Measurements from ENCODE around the gene PIGR.

PIGR gene

DNA sequence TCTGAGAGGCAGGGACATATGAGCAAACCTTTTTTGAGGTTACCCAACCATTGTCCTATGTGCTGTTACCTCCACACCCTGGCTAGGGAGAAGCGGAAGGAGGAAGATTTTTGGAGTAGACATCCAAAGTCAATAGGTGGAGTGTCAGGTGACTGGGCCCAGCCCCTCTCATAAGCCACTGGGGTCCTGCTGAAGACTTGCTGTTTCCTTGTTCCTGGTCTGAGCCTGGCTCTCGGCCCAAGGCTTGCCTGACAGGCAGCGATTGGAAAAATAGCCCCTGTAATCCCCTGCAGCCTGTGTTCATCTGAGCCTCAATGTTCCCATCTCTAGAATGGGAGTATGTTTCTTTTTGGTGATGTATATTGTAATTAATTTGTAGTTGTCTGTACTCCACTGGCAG, 6.9 kb upstream of the PIGR start:
- ATAC-seq, result no peak
- no peak for TF ChIP-seq TOX (CRISPR knock-in tag; IDR thresholded peaks at IDR 0.05; ENCODE audit: borderline replicate concordance)
- no peak for TF ChIP-seq ZFP3 (CRISPR knock-in tag; IDR thresholded peaks at IDR 0.05)
- no peak for TF ChIP-seq ZNF8 (CRISPR knock-in tag; IDR thresholded peaks at IDR 0.05)
- no peak for TF ChIP-seq OSR1 (CRISPR knock-in tag; IDR thresholded peaks at IDR 0.05)
- TF ChIP-seq, protein P1, sequence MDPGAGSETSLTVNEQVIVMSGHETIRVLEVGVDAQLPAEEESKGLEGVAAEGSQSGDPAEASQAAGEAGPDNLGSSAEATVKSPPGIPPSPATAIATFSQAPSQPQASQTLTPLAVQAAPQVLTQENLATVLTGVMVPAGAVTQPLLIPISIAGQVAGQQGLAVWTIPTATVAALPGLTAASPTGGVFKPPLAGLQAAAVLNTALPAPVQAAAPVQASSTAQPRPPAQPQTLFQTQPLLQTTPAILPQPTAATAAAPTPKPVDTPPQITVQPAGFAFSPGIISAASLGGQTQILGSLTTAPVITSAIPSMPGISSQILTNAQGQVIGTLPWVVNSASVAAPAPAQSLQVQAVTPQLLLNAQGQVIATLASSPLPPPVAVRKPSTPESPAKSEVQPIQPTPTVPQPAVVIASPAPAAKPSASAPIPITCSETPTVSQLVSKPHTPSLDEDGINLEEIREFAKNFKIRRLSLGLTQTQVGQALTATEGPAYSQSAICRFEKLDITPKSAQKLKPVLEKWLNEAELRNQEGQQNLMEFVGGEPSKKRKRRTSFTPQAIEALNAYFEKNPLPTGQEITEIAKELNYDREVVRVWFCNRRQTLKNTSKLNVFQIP (CRISPR knock-in tag; IDR thresholded peaks at IDR 0.05; ENCODE audit: borderline replicate concordance, low read depth), result no peak
- TF ChIP-seq TCF4 (CRISPR knock-in tag; IDR thresholded peaks at IDR 0.05; ENCODE audit: borderline replicate concordance), result no peak
- TF ChIP-seq, protein P2, sequence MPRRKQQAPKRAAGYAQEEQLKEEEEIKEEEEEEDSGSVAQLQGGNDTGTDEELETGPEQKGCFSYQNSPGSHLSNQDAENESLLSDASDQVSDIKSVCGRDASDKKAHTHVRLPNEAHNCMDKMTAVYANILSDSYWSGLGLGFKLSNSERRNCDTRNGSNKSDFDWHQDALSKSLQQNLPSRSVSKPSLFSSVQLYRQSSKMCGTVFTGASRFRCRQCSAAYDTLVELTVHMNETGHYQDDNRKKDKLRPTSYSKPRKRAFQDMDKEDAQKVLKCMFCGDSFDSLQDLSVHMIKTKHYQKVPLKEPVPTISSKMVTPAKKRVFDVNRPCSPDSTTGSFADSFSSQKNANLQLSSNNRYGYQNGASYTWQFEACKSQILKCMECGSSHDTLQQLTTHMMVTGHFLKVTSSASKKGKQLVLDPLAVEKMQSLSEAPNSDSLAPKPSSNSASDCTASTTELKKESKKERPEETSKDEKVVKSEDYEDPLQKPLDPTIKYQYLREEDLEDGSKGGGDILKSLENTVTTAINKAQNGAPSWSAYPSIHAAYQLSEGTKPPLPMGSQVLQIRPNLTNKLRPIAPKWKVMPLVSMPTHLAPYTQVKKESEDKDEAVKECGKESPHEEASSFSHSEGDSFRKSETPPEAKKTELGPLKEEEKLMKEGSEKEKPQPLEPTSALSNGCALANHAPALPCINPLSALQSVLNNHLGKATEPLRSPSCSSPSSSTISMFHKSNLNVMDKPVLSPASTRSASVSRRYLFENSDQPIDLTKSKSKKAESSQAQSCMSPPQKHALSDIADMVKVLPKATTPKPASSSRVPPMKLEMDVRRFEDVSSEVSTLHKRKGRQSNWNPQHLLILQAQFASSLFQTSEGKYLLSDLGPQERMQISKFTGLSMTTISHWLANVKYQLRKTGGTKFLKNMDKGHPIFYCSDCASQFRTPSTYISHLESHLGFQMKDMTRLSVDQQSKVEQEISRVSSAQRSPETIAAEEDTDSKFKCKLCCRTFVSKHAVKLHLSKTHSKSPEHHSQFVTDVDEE (CRISPR knock-in tag; IDR thresholded peaks at IDR 0.05), result no peak
- TF ChIP-seq ISL1 (CRISPR knock-in tag; IDR thresholded peaks at IDR 0.05), result no peak
- no peak for TF ChIP-seq ZFP30 (CRISPR knock-in tag; IDR thresholded peaks at IDR 0.05)
- no peak for TF ChIP-seq CSDC2 (CRISPR knock-in tag; IDR thresholded peaks at IDR 0.05)
- TF ChIP-seq, protein P3, sequence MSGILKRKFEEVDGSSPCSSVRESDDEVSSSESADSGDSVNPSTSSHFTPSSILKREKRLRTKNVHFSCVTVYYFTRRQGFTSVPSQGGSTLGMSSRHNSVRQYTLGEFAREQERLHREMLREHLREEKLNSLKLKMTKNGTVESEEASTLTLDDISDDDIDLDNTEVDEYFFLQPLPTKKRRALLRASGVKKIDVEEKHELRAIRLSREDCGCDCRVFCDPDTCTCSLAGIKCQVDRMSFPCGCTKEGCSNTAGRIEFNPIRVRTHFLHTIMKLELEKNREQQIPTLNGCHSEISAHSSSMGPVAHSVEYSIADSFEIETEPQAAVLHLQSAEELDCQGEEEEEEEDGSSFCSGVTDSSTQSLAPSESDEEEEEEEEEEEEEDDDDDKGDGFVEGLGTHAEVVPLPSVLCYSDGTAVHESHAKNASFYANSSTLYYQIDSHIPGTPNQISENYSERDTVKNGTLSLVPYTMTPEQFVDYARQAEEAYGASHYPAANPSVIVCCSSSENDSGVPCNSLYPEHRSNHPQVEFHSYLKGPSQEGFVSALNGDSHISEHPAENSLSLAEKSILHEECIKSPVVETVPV (CRISPR knock-in tag; IDR thresholded peaks at IDR 0.05), result no peak
- no peak for TF ChIP-seq ESRRG (CRISPR knock-in tag; IDR thresholded peaks at IDR 0.05)

DNA sequence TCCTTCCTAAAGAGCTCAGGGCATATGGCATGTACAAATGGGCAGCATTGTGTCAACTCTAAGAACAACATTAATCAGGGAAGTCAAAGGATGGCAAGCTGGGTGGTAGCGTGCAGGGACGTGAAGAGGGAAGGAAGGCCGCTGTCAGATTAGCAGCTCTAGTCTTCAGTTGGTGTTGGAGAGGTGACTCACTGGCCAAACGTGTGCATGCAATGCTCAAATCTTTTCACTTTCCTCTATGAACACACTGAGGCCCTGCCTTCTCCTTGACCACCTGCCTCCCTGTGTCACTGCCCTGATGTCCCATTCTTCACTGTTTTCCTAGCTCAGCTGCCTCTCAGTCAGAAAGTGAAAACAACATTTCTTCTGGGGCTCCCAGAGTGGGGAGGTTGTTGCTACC, 5.9 kb upstream of the PIGR start:
- TF ChIP-seq, protein P4, sequence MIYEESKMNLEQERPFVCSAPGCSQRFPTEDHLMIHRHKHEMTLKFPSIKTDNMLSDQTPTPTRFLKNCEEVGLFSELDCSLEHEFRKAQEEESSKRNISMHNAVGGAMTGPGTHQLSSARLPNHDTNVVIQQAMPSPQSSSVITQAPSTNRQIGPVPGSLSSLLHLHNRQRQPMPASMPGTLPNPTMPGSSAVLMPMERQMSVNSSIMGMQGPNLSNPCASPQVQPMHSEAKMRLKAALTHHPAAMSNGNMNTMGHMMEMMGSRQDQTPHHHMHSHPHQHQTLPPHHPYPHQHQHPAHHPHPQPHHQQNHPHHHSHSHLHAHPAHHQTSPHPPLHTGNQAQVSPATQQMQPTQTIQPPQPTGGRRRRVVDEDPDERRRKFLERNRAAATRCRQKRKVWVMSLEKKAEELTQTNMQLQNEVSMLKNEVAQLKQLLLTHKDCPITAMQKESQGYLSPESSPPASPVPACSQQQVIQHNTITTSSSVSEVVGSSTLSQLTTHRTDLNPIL (CRISPR knock-in tag; IDR thresholded peaks at IDR 0.05; ENCODE audit: low read depth), result no peak
- TF ChIP-seq PPARA (CRISPR knock-in tag; IDR thresholded peaks at IDR 0.05; ENCODE audit: borderline replicate concordance), result no peak
- TF ChIP-seq GLIS3 (CRISPR knock-in tag; IDR thresholded peaks at IDR 0.05), result no peak
- TF ChIP-seq TCF4 (CRISPR knock-in tag; IDR thresholded peaks at IDR 0.05; ENCODE audit: borderline replicate concordance), result no peak
- no peak for TF ChIP-seq ZNF70 (CRISPR knock-in tag; IDR thresholded peaks at IDR 0.05)
- no peak for ATAC-seq

DNA sequence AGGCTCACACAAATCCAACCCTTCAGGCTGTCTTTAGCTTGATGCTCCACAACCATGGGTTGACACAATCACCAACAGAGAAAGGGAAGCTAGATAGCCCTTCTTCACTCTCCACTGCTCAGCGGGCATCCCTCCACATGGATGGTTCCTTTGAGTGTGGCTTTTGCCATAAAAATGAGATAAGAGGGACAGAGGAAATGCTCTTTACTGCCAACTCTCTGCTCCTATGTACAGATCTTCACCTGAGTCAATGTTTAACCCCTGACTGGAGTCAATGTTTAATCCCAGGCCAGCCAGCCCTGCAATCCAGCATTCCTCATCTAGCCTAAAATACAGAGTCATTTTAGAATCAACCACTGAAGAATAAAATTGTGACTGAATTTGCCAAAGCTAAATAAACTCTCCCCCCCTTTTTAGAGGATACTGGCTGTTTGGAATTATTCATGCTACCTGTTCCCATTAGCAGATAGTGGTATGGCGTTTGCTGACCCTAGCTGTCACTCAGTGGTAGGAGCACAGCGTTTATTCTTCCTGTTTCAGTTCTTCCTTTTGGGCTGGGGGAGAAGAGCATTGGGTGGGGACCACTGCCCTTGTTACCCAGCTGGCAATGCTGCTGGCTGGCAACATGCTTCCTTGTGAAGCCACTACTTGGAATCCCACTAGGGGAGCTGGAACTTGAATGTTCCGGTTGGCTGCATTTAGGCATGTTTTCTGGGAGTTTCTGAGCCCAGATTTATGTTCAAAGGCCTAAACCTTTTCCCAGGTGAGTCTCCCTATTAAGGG, 5.2 kb upstream of the PIGR start:
- ATAC-seq, result no peak
- TF ChIP-seq, protein P1 (CRISPR knock-in tag; IDR thresholded peaks at IDR 0.05; ENCODE audit: borderline replicate concordance, low read depth), result no peak
- TF ChIP-seq, protein P5, sequence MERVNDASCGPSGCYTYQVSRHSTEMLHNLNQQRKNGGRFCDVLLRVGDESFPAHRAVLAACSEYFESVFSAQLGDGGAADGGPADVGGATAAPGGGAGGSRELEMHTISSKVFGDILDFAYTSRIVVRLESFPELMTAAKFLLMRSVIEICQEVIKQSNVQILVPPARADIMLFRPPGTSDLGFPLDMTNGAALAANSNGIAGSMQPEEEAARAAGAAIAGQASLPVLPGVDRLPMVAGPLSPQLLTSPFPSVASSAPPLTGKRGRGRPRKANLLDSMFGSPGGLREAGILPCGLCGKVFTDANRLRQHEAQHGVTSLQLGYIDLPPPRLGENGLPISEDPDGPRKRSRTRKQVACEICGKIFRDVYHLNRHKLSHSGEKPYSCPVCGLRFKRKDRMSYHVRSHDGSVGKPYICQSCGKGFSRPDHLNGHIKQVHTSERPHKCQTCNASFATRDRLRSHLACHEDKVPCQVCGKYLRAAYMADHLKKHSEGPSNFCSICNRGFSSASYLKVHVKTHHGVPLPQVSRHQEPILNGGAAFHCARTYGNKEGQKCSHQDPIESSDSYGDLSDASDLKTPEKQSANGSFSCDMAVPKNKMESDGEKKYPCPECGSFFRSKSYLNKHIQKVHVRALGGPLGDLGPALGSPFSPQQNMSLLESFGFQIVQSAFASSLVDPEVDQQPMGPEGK (CRISPR knock-in tag; IDR thresholded peaks at IDR 0.05; ENCODE audit: borderline replicate concordance), result no peak
- TF ChIP-seq, protein P4 (CRISPR knock-in tag; IDR thresholded peaks at IDR 0.05; ENCODE audit: low read depth), result no peak
- TF ChIP-seq SNAI2 (CRISPR knock-in tag; IDR thresholded peaks at IDR 0.05) (no peak), ZNF70 (CRISPR knock-in tag; IDR thresholded peaks at IDR 0.05) (no peak), ZC3H10 (CRISPR knock-in tag; IDR thresholded peaks at IDR 0.05) (no peak), RARB (CRISPR knock-in tag; IDR thresholded peaks at IDR 0.05) (no peak), CSDC2 (CRISPR knock-in tag; IDR thresholded peaks at IDR 0.05) (no peak), ESRRG (CRISPR knock-in tag; IDR thresholded peaks at IDR 0.05) (no peak), OSR1 (CRISPR knock-in tag; IDR thresholded peaks at IDR 0.05) (no peak), PPARA (CRISPR knock-in tag; IDR thresholded peaks at IDR 0.05; ENCODE audit: borderline replicate concordance) (no peak), TCF4 (CRISPR knock-in tag; IDR thresholded peaks at IDR 0.05; ENCODE audit: borderline replicate concordance) (no peak), ISL1 (CRISPR knock-in tag; IDR thresholded peaks at IDR 0.05) (no peak), ZNF8 (CRISPR knock-in tag; IDR thresholded peaks at IDR 0.05) (no peak), ZNF565 (CRISPR knock-in tag; conservative IDR thresholded peaks at IDR 0.05; ENCODE audit: low read depth) (no peak), BACH2 (CRISPR knock-in tag; IDR thresholded peaks at IDR 0.05; ENCODE audit: borderline replicate concordance) (no peak), ZFP30 (CRISPR knock-in tag; IDR thresholded peaks at IDR 0.05) (no peak), GLIS3 (CRISPR knock-in tag; IDR thresholded peaks at IDR 0.05) (no peak)

Measured in SK-N-SH treated with all-trans-retinoic acid at 6 μM for 48 hours (cell line).